Choroid plexus epithelial cell (primary cell): ENCODE data around the gene RBM47.

Experiments used
- DNase-seq: peaks from one replicate; pipeline ENCODE4 v3.0.0-alpha.2; 2010; ENCODE audit warnings: low read depth
- H3K4me3 ChIP-seq: 2 replicates; pipeline ENCODE4 v1.5.1; 2011; ENCODE audit warnings: low read depth, mild to moderate bottlenecking, control low read depth, low read length, moderate library complexity
- CTCF ChIP-seq: conservative IDR thresholded peaks from 2 replicates; pipeline ENCODE4 v1.5.1; 2011; ENCODE audit warnings: low read depth, mild to moderate bottlenecking, control low read depth, inconsistent platforms, low read length, moderate library complexity

Gene RBM47

GRCh38 chr4:40492691-40493090, 137.0 kb downstream of the RBM47 start:
- no peak for TF ChIP-seq CTCF
- H3K4me3 ChIP-seq, result no peak overlapping the region
- no peak for DNase-seq

- DNase-seq, result no peak
- H3K4me3 ChIP-seq, result no peak overlapping the region
- TF ChIP-seq CTCF, result no peak
Observed at GRCh38 chr4:40490481-40490880, 139.2 kb downstream of the RBM47 start.

GRCh38 chr4:40489961-40490360, 139.7 kb downstream of the RBM47 start:
- DNase-seq, result no peak
- TF ChIP-seq CTCF, result no peak
- H3K4me3 ChIP-seq, result no peak overlapping the region

GRCh38 chr4:40486534-40486933, 143.1 kb downstream of the RBM47 start:
- H3K4me3 ChIP-seq, result no peak overlapping the region
- peak; percentile 50 for DNase-seq
- no peak for TF ChIP-seq CTCF

GRCh38 chr4:40484346-40485090, 145.1 kb downstream of the RBM47 start:
- DNase-seq, result no peak
- TF ChIP-seq CTCF, result no peak
- no peak overlapping the region for H3K4me3 ChIP-seq

GRCh38 chr4:40482985-40483647, 146.5 kb downstream of the RBM47 start:
- TF ChIP-seq CTCF, result no peak
- H3K4me3 ChIP-seq, result no peak overlapping the region
- DNase-seq, result no peak

GRCh38 chr4:40481977-40482376, 147.7 kb downstream of the RBM47 start:
- DNase-seq, result no peak
- TF ChIP-seq CTCF, result no peak
- H3K4me3 ChIP-seq, result no peak overlapping the region
